Fibroblast of lung (primary cell): ENCODE data around the gene GRID1. TPM values are rescaled to one million over a fixed set of nuclear protein-coding genes. Genes with fewer than 3 reads are reported as not detected.

Experiments used
- DNase-seq, 2 donors: peaks; one replicate each; pipeline versions ENCODE4 v3.0.0 to v3.0.0-alpha.2; 2010; ENCODE audit warnings: low read depth in 2 of 2
- H2AFZ ChIP-seq: 2 replicates; pipeline ENCODE4 v1.5.1; 2012; ENCODE audit warnings: low read length, control low read depth, inconsistent platforms
- H3K27ac ChIP-seq: 2 replicates; pipeline ENCODE4 v1.5.1; 2011; ENCODE audit warnings: low read length, control low read depth; ENCODE audit not compliant: insufficient read depth
- H3K27me3 ChIP-seq: 2 replicates; pipeline ENCODE4 v1.5.1; 2011; ENCODE audit warnings: mild to moderate bottlenecking, low read length; ENCODE audit not compliant: control insufficient read depth, insufficient read depth
- H3K36me3 ChIP-seq: 2 replicates; pipeline ENCODE4 v1.5.1; 2011; ENCODE audit warnings: low read length; ENCODE audit not compliant: control insufficient read depth, insufficient read depth
- H3K4me1 ChIP-seq: 2 replicates; pipeline ENCODE4 v1.5.1; 2011; ENCODE audit warnings: low read length; ENCODE audit not compliant: control insufficient read depth, insufficient read depth; ENCODE audit errors: extremely low read depth
- H3K4me2 ChIP-seq: 2 replicates; pipeline ENCODE4 v1.5.1; 2011; ENCODE audit warnings: low read length, control low read depth; ENCODE audit not compliant: insufficient read depth; ENCODE audit errors: extremely low read depth
- H3K4me3 ChIP-seq, 4 experiments: fragments of 200-600 bp in 1 of 4; sonication (generic) in 1 of 4; replicated peaks in 1 of 4; 2 replicates each; pipeline ENCODE4 v1.5.1; 2011 to 2016; ENCODE audit warnings: low read length in 4 of 4, low read depth in 3 of 4, mild to moderate bottlenecking in 3 of 4, control low read depth in 2 of 4, inconsistent platforms in 1 of 4, mixed read lengths in 1 of 4; ENCODE audit not compliant: insufficient read depth in 1 of 4; ENCODE audit errors: control extremely low read depth in 1 of 4
- H3K79me2 ChIP-seq: 2 replicates; pipeline ENCODE4 v1.5.1; 2012; ENCODE audit warnings: mild to moderate bottlenecking, low read length, inconsistent platforms; ENCODE audit not compliant: control insufficient read depth, insufficient read depth
- H3K9ac ChIP-seq: 2 replicates; pipeline ENCODE4 v1.5.1; 2011; ENCODE audit warnings: mild to moderate bottlenecking, low read length, control low read depth; ENCODE audit not compliant: insufficient read depth
- H3K9me3 ChIP-seq: 2 replicates; pipeline ENCODE4 v1.5.1; 2012; ENCODE audit warnings: low read depth, low read length; ENCODE audit not compliant: control insufficient read depth, insufficient read depth
- H4K20me1 ChIP-seq: 2 replicates; pipeline ENCODE4 v1.5.1; 2011; ENCODE audit warnings: low read length; ENCODE audit not compliant: control insufficient read depth, insufficient read depth; ENCODE audit errors: extremely low read depth
- EZH2 ChIP-seq: IDR thresholded peaks from 2 replicates; pipeline ENCODE4 v1.5.1; 2012; ENCODE audit warnings: low read length, control low read depth, mild to moderate bottlenecking; ENCODE audit errors: missing control alignments
- polyA plus RNA-seq, 2 donors: library from polyadenylated mRNA; depleted of rRNA in 1 of 2; stranded (reverse) in 1 of 2; unstranded in 1 of 2; fragments of >200 nt; gene quantifications; 2 replicates each; pipeline ENCODE4 v1.2.1, GENCODE V29; 2011 to 2012; ENCODE audit warnings: missing spikeins in 1 of 2
- total RNA-seq: library from RNA; depleted of rRNA; stranded (reverse); fragments of >200 nt; gene quantifications from 2 replicates; pipeline ENCODE4 v1.2.1, GENCODE V29; 2014
- TF ChIP-seq, protein P1 (sequence below), 2 donors: IDR thresholded peaks in 1 of 2; conservative IDR thresholded peaks in 1 of 2; 1 replicate in 1 of 2; 2 replicates in 1 of 2; pipeline ENCODE4 v1.5.1; 2011 to 2012; ENCODE audit warnings: low read length in 2 of 2, control low read depth in 1 of 2, inconsistent platforms in 1 of 2, low read depth in 1 of 2, mild to moderate bottlenecking in 1 of 2

Gene GRID1
- total and polyA plus RNA-seq, 2 donors (not counting 1 experiment from before 2014, with no cell fraction given): 0.03 to 0.33 TPM

DNA sequence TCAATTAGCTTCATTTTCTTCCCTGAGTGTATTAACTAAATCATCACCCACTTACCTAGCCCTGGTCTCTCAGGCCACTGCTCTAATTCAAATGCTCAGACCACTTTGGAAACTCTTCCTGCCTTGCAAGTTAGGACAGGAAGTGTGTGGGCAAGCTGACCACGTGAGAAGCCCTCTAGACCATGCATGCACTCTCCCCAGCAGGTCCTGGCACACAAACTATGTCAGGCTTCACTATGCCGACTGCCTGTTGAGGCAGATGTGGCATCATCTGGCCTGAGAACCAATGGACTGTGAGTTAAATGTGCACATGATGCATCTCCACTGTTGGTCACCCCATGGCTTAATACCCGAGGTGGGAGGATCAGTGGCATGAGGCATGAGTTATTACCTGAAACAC is 439.6 kb downstream of the GRID1 start:
- TF ChIP-seq EZH2: no peak
- TF ChIP-seq, protein P1, sequence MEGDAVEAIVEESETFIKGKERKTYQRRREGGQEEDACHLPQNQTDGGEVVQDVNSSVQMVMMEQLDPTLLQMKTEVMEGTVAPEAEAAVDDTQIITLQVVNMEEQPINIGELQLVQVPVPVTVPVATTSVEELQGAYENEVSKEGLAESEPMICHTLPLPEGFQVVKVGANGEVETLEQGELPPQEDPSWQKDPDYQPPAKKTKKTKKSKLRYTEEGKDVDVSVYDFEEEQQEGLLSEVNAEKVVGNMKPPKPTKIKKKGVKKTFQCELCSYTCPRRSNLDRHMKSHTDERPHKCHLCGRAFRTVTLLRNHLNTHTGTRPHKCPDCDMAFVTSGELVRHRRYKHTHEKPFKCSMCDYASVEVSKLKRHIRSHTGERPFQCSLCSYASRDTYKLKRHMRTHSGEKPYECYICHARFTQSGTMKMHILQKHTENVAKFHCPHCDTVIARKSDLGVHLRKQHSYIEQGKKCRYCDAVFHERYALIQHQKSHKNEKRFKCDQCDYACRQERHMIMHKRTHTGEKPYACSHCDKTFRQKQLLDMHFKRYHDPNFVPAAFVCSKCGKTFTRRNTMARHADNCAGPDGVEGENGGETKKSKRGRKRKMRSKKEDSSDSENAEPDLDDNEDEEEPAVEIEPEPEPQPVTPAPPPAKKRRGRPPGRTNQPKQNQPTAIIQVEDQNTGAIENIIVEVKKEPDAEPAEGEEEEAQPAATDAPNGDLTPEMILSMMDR (conservative IDR thresholded peaks at IDR 0.05 in 1 of 2, IDR thresholded peaks at IDR 0.05 in 1 of 2; ENCODE audit: low read depth in 1 of 2, low read length in 2 of 2): no peak
- Histone ChIP-seq H3K79me2 (no peaks in the 10 kb centered on the region), H3K4me3 (no peak overlapping the region), H3K27ac (no peak overlapping the region), H3K36me3 (no peaks in the 10 kb centered on the region), H3K27me3 (no peaks in the 10 kb centered on the region), H4K20me1 (no peaks in the 10 kb centered on the region), H3K9me3 (no peaks in the 10 kb centered on the region), H3K9ac (no peak overlapping the region), H3K4me2 (no peak overlapping the region), H3K4me1 (no peaks in the 10 kb centered on the region), H2AFZ (no peak overlapping the region)
- no peak for DNase-seq

DNA sequence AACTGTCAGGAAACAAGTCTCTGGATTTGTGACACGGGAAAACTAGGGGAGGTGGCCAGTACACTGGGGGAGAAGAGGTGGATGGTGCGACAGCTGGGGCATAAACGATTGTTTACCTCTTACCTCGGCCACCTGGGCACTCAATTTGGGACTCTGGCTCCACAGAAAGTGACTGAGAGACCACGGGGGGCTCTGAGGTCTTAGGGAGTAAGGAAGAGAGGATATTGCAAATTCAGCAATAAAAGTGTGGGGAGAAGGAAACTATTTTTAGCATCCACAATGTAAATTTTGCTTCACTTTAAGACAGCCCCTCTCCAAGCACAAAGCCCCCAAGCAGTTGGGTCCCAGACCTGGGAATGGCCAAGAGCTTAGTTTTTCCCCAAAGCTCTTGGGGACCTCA is 440.5 kb downstream of the GRID1 start:
- Histone ChIP-seq H3K79me2 (no peaks in the 10 kb centered on the region), H3K36me3 (no peaks in the 10 kb centered on the region), H3K4me1 (no peaks in the 10 kb centered on the region), H3K27ac (no peak overlapping the region), H3K9ac (no peak overlapping the region), H3K9me3 (no peaks in the 10 kb centered on the region), H3K4me2 (no peak overlapping the region), H4K20me1 (no peaks in the 10 kb centered on the region), H2AFZ (no peak overlapping the region), H3K27me3 (no peaks in the 10 kb centered on the region), H3K4me3 (no peak overlapping the region)
- TF ChIP-seq, protein P1 (conservative IDR thresholded peaks at IDR 0.05 in 1 of 2, IDR thresholded peaks at IDR 0.05 in 1 of 2; ENCODE audit: low read depth in 1 of 2, low read length in 2 of 2): no peak
- no peak for TF ChIP-seq EZH2
- no peak for DNase-seq

DNA sequence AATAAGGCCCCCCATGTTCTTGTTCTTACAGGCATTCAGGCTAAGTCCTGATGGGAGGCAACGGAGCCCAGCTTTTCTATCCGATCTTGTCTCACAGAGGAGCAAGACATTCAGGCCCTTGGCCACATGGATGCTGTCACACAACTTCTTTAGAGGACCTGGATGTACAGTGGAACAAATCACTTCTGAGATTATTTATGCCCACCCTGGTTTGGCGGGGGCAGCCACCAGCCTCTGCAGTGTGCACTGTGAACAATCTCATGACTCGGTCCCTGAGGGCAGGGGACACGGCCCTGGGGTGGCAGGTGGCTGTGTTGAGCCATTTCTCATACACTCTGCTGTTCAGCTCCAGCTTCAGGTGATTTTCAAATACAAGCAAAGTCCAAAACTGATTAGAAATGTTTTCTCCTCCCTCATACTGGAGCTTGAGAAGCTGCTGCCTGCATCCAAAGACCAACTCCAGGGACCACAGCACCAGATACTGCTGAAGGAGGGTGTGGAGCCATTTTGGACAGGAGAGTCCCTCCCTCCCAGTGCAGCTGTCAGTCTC is 441.3 kb downstream of the GRID1 start:
- Histone ChIP-seq H3K79me2 (no peaks in the 10 kb centered on the region), H3K4me3 (no peak overlapping the region), H4K20me1 (no peaks in the 10 kb centered on the region), H3K27ac (no peak overlapping the region), H3K36me3 (no peaks in the 10 kb centered on the region), H3K9me3 (no peaks in the 10 kb centered on the region), H2AFZ (no peak overlapping the region), H3K27me3 (no peaks in the 10 kb centered on the region), H3K9ac (no peak overlapping the region), H3K4me2 (no peak overlapping the region), H3K4me1 (no peaks in the 10 kb centered on the region)
- DNase-seq: no peak
- no peak for TF ChIP-seq EZH2
- TF ChIP-seq, protein P1 (conservative IDR thresholded peaks at IDR 0.05 in 1 of 2, IDR thresholded peaks at IDR 0.05 in 1 of 2; ENCODE audit: low read depth in 1 of 2, low read length in 2 of 2): no peak
